ENCODE data around the gene HNRNPCL1. TPM values are rescaled to one million over a fixed set of nuclear protein-coding genes. Genes with fewer than 3 reads are reported as not detected.
"Not testable (repeated sequence)": the region's sequence is repeated elsewhere in the genome, so short reads cannot be mapped to it uniquely, and the experiment has no call there.

HNRNPCL1 gene
- total RNA-seq: not detected

GRCh38 chr1:12848620-12849019 is at the start of gene HNRNPCL1:
HNRNPCL1 (minus strand) TSS chr1:12848720; CDS start chr1:12848289, 431 bp downstream.
- H3K9me3 ChIP-seq (ENCODE audit: low read depth, low read length); H3K4me3 ChIP-seq (ENCODE audit: low read length); H3K27me3 ChIP-seq (ENCODE audit: insufficient read depth, low read length); H3K4me1 ChIP-seq (ENCODE audit: insufficient read depth, low read length): not testable (repeated sequence)

- H3K4me3 ChIP-seq (ENCODE audit: low read length); H3K9me3 ChIP-seq (ENCODE audit: low read depth, low read length); H3K4me1 ChIP-seq (ENCODE audit: insufficient read depth, low read length); H3K27me3 ChIP-seq (ENCODE audit: insufficient read depth, low read length): not testable (repeated sequence)
Measured at GRCh38 chr1:12898170-12898569, 49.6 kb upstream of the HNRNPCL1 start, which contains the start of gene PRAMEF10. PRAMEF10 (minus strand) TSS chr1:12898270; CDS start chr1:12895847, 2,423 bp downstream.

GRCh38 chr1:12886101-12886500 is 37.6 kb upstream of the HNRNPCL1 start, which contains the start of gene PRAMEF4:
PRAMEF4 (minus strand) TSS chr1:12886201; CDS start chr1:12883394, 2,807 bp downstream.
- H3K9me3 ChIP-seq (ENCODE audit: low read depth, low read length); H3K27me3 ChIP-seq (ENCODE audit: insufficient read depth, low read length); H3K4me3 ChIP-seq (ENCODE audit: low read length); H3K4me1 ChIP-seq (ENCODE audit: insufficient read depth, low read length): not testable (repeated sequence)

- not testable (repeated sequence) for H3K27me3 ChIP-seq (ENCODE audit: insufficient read depth, low read length); H3K4me3 ChIP-seq (ENCODE audit: low read length); H3K4me1 ChIP-seq (ENCODE audit: insufficient read depth, low read length); H3K9me3 ChIP-seq (ENCODE audit: low read depth, low read length)
Measured at GRCh38 chr1:12878453-12878852, 29.9 kb upstream of the HNRNPCL1 start.

- H3K9me3 ChIP-seq (ENCODE audit: low read depth, low read length); H3K4me3 ChIP-seq (ENCODE audit: low read length); H3K27me3 ChIP-seq (ENCODE audit: insufficient read depth, low read length); H3K4me1 ChIP-seq (ENCODE audit: insufficient read depth, low read length): not testable (repeated sequence)
Measured at GRCh38 chr1:12863131-12863880, 14.8 kb upstream of the HNRNPCL1 start.

GRCh38 chr1:12856786-12857185 is 8.3 kb upstream of the HNRNPCL1 start, which contains the start of gene PRAMEF2:
PRAMEF2 (plus strand) TSS chr1:12857086; CDS start chr1:12859010, 1,924 bp downstream.
- not testable (repeated sequence) for H3K27me3 ChIP-seq (ENCODE audit: insufficient read depth, low read length); H3K4me3 ChIP-seq (ENCODE audit: low read length); H3K4me1 ChIP-seq (ENCODE audit: insufficient read depth, low read length); H3K9me3 ChIP-seq (ENCODE audit: low read depth, low read length)

GRCh38 chr1:12851779-12852178 is 3.3 kb upstream of the HNRNPCL1 start:
- Histone ChIP-seq H3K4me1 (ENCODE audit: insufficient read depth, low read length) (no peaks in the 10 kb centered on the region), H3K27me3 (ENCODE audit: insufficient read depth, low read length) (no peaks in the 10 kb centered on the region), H3K9me3 (ENCODE audit: low read depth, low read length) (no peaks in the 10 kb centered on the region), H3K4me3 (ENCODE audit: low read length) (no peak overlapping the region)

- H3K4me3 ChIP-seq (ENCODE audit: low read length); H3K4me1 ChIP-seq (ENCODE audit: insufficient read depth, low read length); H3K9me3 ChIP-seq (ENCODE audit: low read depth, low read length); H3K27me3 ChIP-seq (ENCODE audit: insufficient read depth, low read length): not testable (repeated sequence)
Measured at GRCh38 chr1:12833251-12833650, 15.3 kb downstream of the HNRNPCL1 start.

- not testable (repeated sequence) for H3K4me3 ChIP-seq (ENCODE audit: low read length); H3K4me1 ChIP-seq (ENCODE audit: insufficient read depth, low read length); H3K27me3 ChIP-seq (ENCODE audit: insufficient read depth, low read length); H3K9me3 ChIP-seq (ENCODE audit: low read depth, low read length)
Measured at GRCh38 chr1:12831310-12831709, 17.2 kb downstream of the HNRNPCL1 start, which contains the start of gene PRAMEF11. PRAMEF11 (minus strand) TSS chr1:12831410; CDS start chr1:12828789, 2,621 bp downstream.

GRCh38 chr1:12819061-12819460 is 29.5 kb downstream of the HNRNPCL1 start:
- H3K4me1 ChIP-seq (ENCODE audit: insufficient read depth, low read length); H3K4me3 ChIP-seq (ENCODE audit: low read length); H3K9me3 ChIP-seq (ENCODE audit: low read depth, low read length); H3K27me3 ChIP-seq (ENCODE audit: insufficient read depth, low read length): not testable (repeated sequence)

GRCh38 chr1:12811409-12811784 is 37.1 kb downstream of the HNRNPCL1 start:
- Histone ChIP-seq H3K4me3 (ENCODE audit: low read length) (no peak overlapping the region), H3K9me3 (ENCODE audit: low read depth, low read length) (no peaks in the 10 kb centered on the region), H3K27me3 (ENCODE audit: insufficient read depth, low read length) (no peaks in the 10 kb centered on the region), H3K4me1 (ENCODE audit: insufficient read depth, low read length) (no peaks in the 10 kb centered on the region)

GRCh38 chr1:12810691-12811408 is 37.7 kb downstream of the HNRNPCL1 start:
- H3K27me3 ChIP-seq (ENCODE audit: insufficient read depth, low read length): no peaks in the 10 kb centered on the region
- no peak overlapping the region for H3K4me3 ChIP-seq (ENCODE audit: low read length)
- H3K9me3 ChIP-seq (ENCODE audit: low read depth, low read length): no peaks in the 10 kb centered on the region
- H3K4me1 ChIP-seq (ENCODE audit: insufficient read depth, low read length): no peaks in the 10 kb centered on the region

- Histone ChIP-seq H3K9me3 (ENCODE audit: low read depth, low read length) (no peaks in the 10 kb centered on the region), H3K4me3 (ENCODE audit: low read length) (no peak overlapping the region), H3K27me3 (ENCODE audit: insufficient read depth, low read length) (no peaks in the 10 kb centered on the region), H3K4me1 (ENCODE audit: insufficient read depth, low read length) (no peaks in the 10 kb centered on the region)
Measured at GRCh38 chr1:12809933-12810332, 38.6 kb downstream of the HNRNPCL1 start.

- no peaks in the 10 kb centered on the region for H3K27me3 ChIP-seq (ENCODE audit: insufficient read depth, low read length)
- H3K4me3 ChIP-seq (ENCODE audit: low read length): no peak overlapping the region
- no peaks in the 10 kb centered on the region for H3K4me1 ChIP-seq (ENCODE audit: insufficient read depth, low read length)
- H3K9me3 ChIP-seq (ENCODE audit: low read depth, low read length): no peaks in the 10 kb centered on the region
Measured at GRCh38 chr1:12799730-12800129, 48.8 kb downstream of the HNRNPCL1 start.

- H3K4me1 ChIP-seq (ENCODE audit: insufficient read depth, low read length): no peaks in the 10 kb centered on the region
- H3K4me3 ChIP-seq (ENCODE audit: low read length): no peak overlapping the region
- H3K9me3 ChIP-seq (ENCODE audit: low read depth, low read length): no peaks in the 10 kb centered on the region
- H3K27me3 ChIP-seq (ENCODE audit: insufficient read depth, low read length): no peaks in the 10 kb centered on the region
Measured at GRCh38 chr1:12798911-12799310, 49.6 kb downstream of the HNRNPCL1 start.
